Mucosa of descending colon (tissue), 3 donors: Measurements from ENCODE around the gene SH3PXD2B. TPM values are rescaled to one million over a fixed set of nuclear protein-coding genes. Genes with fewer than 3 reads are reported as not detected.

Experiments
- ATAC-seq: fragments of 200-7000 bp; cut with Tn5 transposase; one replicate; pipeline ENCODE4 v1.9.1; 2020; ENCODE audit warnings: mild to moderate bottlenecking, moderate library complexity
- DNase-seq, 3 donors: peaks; one replicate each; pipeline ENCODE4 v3.0.0-alpha.2; 2020
- H3K36me3 ChIP-seq: fragments of 200-600 bp; one replicate; pipeline ENCODE4 v1.8.0; 2021; ENCODE audit warnings: low read depth, mild to moderate bottlenecking
- H3K4me1 ChIP-seq: fragments of 200-600 bp; one replicate; pipeline ENCODE4 v1.8.0; 2021; ENCODE audit warnings: low read depth, mild to moderate bottlenecking
- H3K4me3 ChIP-seq: fragments of 200-600 bp; one replicate; pipeline ENCODE4 v1.8.0; 2021; ENCODE audit warnings: mild to moderate bottlenecking
- H3K9me3 ChIP-seq: fragments of 200-600 bp; one replicate; pipeline ENCODE4 v1.8.0; 2021; ENCODE audit warnings: mild to moderate bottlenecking
- CTCF ChIP-seq: fragments of 200-600 bp; IDR thresholded peaks from one replicate; pipeline ENCODE4 v1.8.0; 2022; ENCODE audit warnings: antibody characterized with exemption, mild to moderate bottlenecking
- intact Hi-C, 2 donors: fragments of 100-400 bp; cut with DNase I in 1 of 2; cut with micrococcal nuclease in 1 of 2; formaldehyde crosslinking; loops; one replicate each; pipeline versions ENCODE4 v1.11.0 to v1.11.1; 2022; cut with DNase I, micrococcal nuclease
- total RNA-seq, 3 donors: library from RNA; stranded (reverse); fragmentation: NEBNext Ultra II Directional in 2 of 3; extraction: Animal tissue kit (Norgen Biotek cat#: 25700) in 2 of 3; gene quantifications; one replicate each; pipeline versions ENCODE4 v1.2.1 to v1.2.4, GENCODE V29; 2021 to 2023
- donor health status: DM: no; HTN: no; CAD: no; lungs with moderate emphysema.
- donor health status: DM: no; HTN: no; CAD: no.
- donor health status: DM: no; HTN: yes; CAD: no.

SH3PXD2B gene
- total RNA-seq, 3 donors from 2014 or later = 5.4 to 28.7 (median 19.9) TPM

- H3K36me3 ChIP-seq = no peaks in the 10 kb centered on the region
- intact Hi-C loops = no loop called here
- H3K9me3 ChIP-seq = no peaks in the 10 kb centered on the region
- TF ChIP-seq CTCF = no peak
- DNase-seq = no peak
- ATAC-seq = no peak
- no peak overlapping the region for H3K4me3 ChIP-seq
- no peaks in the 10 kb centered on the region for H3K4me1 ChIP-seq
Observed at GRCh38 chr5:172319708-172320441, 134.4 kb downstream of the SH3PXD2B start.

- Histone ChIP-seq H3K9me3 (no peaks in the 10 kb centered on the region), H3K4me3 (no peak overlapping the region), H3K36me3 (no peaks in the 10 kb centered on the region), H3K4me1 (peaks cover 4% of the 10 kb centered on the region)
- no peak for ATAC-seq
- no peak for TF ChIP-seq CTCF
- DNase-seq = no peak
- intact Hi-C loops = no loop called here
Observed at GRCh38 chr5:172315587-172316493, 138.5 kb downstream of the SH3PXD2B start.

GRCh38 chr5:172313915-172314314 is 140.4 kb downstream of the SH3PXD2B start:
- intact Hi-C loops = no loop called here
- Histone ChIP-seq H3K9me3 (no peaks in the 10 kb centered on the region), H3K36me3 (no peaks in the 10 kb centered on the region), H3K4me3 (no peak overlapping the region), H3K4me1 (peaks cover 4% of the 10 kb centered on the region)
- TF ChIP-seq CTCF = no peak
- DNase-seq = no peak
- no peak for ATAC-seq

- intact Hi-C loops = no loop called here
Observed at GRCh38 chr5:172312286-172312685, 142.0 kb downstream of the SH3PXD2B start.

GRCh38 chr5:172311605-172312004 is 142.7 kb downstream of the SH3PXD2B start:
- no peak for ATAC-seq
- intact Hi-C loops = no loop called here
- no peak for DNase-seq
- no peak for TF ChIP-seq CTCF
- Histone ChIP-seq H3K4me3 (no peak overlapping the region), H3K4me1 (peaks cover 4% of the 10 kb centered on the region), H3K36me3 (no peaks in the 10 kb centered on the region), H3K9me3 (no peaks in the 10 kb centered on the region)

More at GRCh38 chr5:172312286-172312685, 142.0 kb downstream of the SH3PXD2B start:
- Histone ChIP-seq H3K9me3 (no peaks in the 10 kb centered on the region), H3K36me3 (no peaks in the 10 kb centered on the region), H3K4me3 (no peak overlapping the region), H3K4me1 (peaks cover 4% of the 10 kb centered on the region)
- ATAC-seq = no peak
- no peak for DNase-seq
- TF ChIP-seq CTCF = no peak
